Memory B cell (primary cell): ENCODE measurements around the gene C6orf62.
"Not testable (repeated sequence)": the region's sequence is repeated elsewhere in the genome, so short reads cannot be mapped to it uniquely, and the experiment has no call there.

Experiments
- ATAC-seq: fragments of 150-1000 bp; cut with Tn5 transposase; 2 replicates; pipeline ENCODE4 v1.10.0; 2021; ENCODE audit warnings: low read depth, mild to moderate bottlenecking, moderate library complexity
- DNase-seq, 2 donors: peaks; one replicate each; pipeline ENCODE4 v3.0.0; 2022; ENCODE audit warnings: low spot score in 2 of 2
- H3K27ac Mint-ChIP-seq: one replicate; pipeline ENCODE4 v1.8.0; 2022; ENCODE audit warnings: mild to moderate bottlenecking, moderate library complexity, mixed read lengths
- H3K27me3 Mint-ChIP-seq: one replicate; pipeline ENCODE4 v1.8.0; 2022; ENCODE audit warnings: mixed read lengths
- H3K36me3 Mint-ChIP-seq: one replicate; pipeline ENCODE4 v1.8.0; 2022; ENCODE audit warnings: mild to moderate bottlenecking, mixed read lengths
- H3K4me1 Mint-ChIP-seq: one replicate; pipeline ENCODE4 v1.8.0; 2022; ENCODE audit warnings: mixed read lengths
- H3K4me3 Mint-ChIP-seq: one replicate; pipeline ENCODE4 v1.8.0; 2022; ENCODE audit warnings: mild to moderate bottlenecking, moderate library complexity, mixed read lengths
- H3K9me3 Mint-ChIP-seq: one replicate; pipeline ENCODE4 v1.8.0; 2022; ENCODE audit warnings: mixed read lengths

Gene C6orf62

GRCh38 chr6:24662236-24662635 is 56.7 kb downstream of the C6orf62 start:
- Mint-ChIP-seq H3K9me3 (no peaks in the 10 kb centered on the region), H3K36me3 (peaks cover 16% of the 10 kb centered on the region), H3K4me1 (peaks cover 27% of the 10 kb centered on the region), H3K4me3 (no peak overlapping the region), H3K27ac (no peak overlapping the region), H3K27me3 (no peaks in the 10 kb centered on the region)
- DNase-seq (no peak), ATAC-seq (no peak)

GRCh38 chr6:24661759-24662158 is 57.2 kb downstream of the C6orf62 start:
- not testable (repeated sequence) for H3K27me3 Mint-ChIP-seq, H3K9me3 Mint-ChIP-seq, H3K4me3 Mint-ChIP-seq, DNase-seq, ATAC-seq
- peaks cover 16% of the 10 kb centered on the region for H3K36me3 Mint-ChIP-seq
- H3K4me1 Mint-ChIP-seq: peaks cover 27% of the 10 kb centered on the region
- peak overlapping the region; percentile 25 for H3K27ac Mint-ChIP-seq

- Mint-ChIP-seq H3K27ac (no peak overlapping the region), H3K4me3 (no peak overlapping the region), H3K9me3 (no peaks in the 10 kb centered on the region), H3K36me3 (peaks cover 24% of the 10 kb centered on the region), H3K4me1 (peaks cover 25% of the 10 kb centered on the region), H3K27me3 (no peaks in the 10 kb centered on the region)
- no peak for DNase-seq
- ATAC-seq: no peak
Observed at GRCh38 chr6:24660105-24660504, 58.8 kb downstream of the C6orf62 start.

GRCh38 chr6:24659561-24659960 is 59.4 kb downstream of the C6orf62 start:
- no peak for DNase-seq
- ATAC-seq: no peak
- Mint-ChIP-seq H3K27me3 (no peaks in the 10 kb centered on the region), H3K27ac (no peak overlapping the region), H3K36me3 (peaks cover 22% of the 10 kb centered on the region), H3K4me3 (no peak overlapping the region), H3K4me1 (peaks cover 19% of the 10 kb centered on the region), H3K9me3 (no peaks in the 10 kb centered on the region)

DNA sequence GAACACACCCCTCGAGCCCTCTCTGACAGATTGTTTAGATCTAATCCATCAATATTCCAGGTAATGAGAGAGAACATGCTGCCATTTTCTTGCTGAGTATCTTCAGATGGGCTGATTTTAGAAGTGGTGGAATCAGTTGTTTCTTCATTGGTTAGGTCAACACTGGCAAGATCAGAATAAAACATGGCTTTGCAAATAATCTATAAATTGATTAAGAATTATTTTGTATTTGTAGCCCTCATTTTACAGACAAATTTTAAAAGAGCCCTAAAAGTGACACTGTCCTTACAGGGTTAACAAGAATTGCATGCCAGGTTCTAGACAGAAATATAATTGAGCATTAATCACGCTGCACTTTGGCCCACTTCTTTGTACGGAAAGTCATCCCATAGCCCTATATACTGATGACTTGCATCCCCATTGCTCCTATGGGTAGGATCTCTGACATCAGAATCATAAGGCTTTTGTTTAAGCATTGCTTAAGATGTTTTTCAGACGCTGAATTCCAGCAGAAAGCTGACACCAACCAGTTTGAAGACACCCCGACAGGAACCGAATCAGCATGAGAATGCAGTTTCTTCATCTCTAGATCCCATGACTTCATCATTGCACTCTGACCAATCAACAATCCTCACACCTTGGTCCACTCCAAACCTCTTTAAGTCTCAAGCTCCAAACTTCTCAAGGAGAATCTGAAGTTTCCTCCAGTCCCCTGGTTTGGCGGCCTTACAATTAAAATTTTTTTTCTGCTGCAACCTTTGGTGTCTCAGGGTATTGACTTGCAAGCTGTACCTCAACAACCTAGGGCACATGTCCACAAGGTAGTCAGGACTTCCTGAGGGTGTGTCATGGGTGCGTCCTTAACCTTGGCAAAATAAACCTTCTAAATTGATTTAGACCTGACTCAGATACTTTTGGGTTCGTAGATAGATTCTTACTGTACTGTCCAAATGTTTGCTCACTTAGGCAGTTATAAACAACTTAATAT is 60.1 kb downstream of the C6orf62 start:
- Mint-ChIP-seq H3K4me1 (peaks cover 16% of the 10 kb centered on the region), H3K4me3 (no peak overlapping the region), H3K27me3 (no peaks in the 10 kb centered on the region), H3K27ac (peak overlapping the region; percentile 30), H3K36me3 (peaks cover 24% of the 10 kb centered on the region), H3K9me3 (no peaks in the 10 kb centered on the region)
- DNase-seq (no peak), ATAC-seq (no peak)

- Mint-ChIP-seq H3K27me3 (no peaks in the 10 kb centered on the region), H3K4me3 (no peak overlapping the region), H3K9me3 (no peaks in the 10 kb centered on the region), H3K4me1 (peaks cover 18% of the 10 kb centered on the region), H3K27ac (peak overlapping the region; percentile 84), H3K36me3 (peaks cover 33% of the 10 kb centered on the region)
- DNase-seq: no peak
- no peak for ATAC-seq
Observed at GRCh38 chr6:24655215-24655614, 63.7 kb downstream of the C6orf62 start.
